WI38 (cell line): Measurements from ENCODE around the gene LAMA3.

Source experiments
- H3K4me3 ChIP-seq: 2 replicates; pipeline ENCODE4 v1.5.1; 2011; ENCODE audit warnings: low read depth, mild to moderate bottlenecking, control low read depth, low read length
- TF ChIP-seq, protein P1 (sequence below): IDR thresholded peaks from 2 replicates; pipeline ENCODE4 v1.5.1; 2012; ENCODE audit warnings: low read depth, mild to moderate bottlenecking, control low read depth, low read length

The LAMA3 gene

DNA sequence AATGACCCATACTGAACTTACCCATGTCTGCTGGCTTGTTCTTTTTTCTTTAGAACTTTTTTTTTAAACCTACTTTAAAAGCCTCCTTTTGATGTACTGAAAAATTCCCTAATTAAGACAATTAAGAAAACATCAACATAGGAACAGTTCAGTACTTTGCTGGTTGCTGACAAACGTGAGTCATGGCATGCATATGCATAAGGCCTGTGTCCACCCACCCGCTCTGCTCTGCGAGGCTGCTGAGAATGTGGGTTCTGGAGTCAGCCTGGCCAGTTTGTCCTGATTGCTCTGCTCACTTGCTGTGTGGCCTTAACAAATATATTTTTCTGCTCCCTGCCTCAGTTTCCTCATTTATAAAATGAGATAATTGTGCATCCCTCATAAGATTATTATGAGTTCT is 27.3 kb downstream of the LAMA3 start:
- no peak overlapping the region for H3K4me3 ChIP-seq
- TF ChIP-seq, protein P1, sequence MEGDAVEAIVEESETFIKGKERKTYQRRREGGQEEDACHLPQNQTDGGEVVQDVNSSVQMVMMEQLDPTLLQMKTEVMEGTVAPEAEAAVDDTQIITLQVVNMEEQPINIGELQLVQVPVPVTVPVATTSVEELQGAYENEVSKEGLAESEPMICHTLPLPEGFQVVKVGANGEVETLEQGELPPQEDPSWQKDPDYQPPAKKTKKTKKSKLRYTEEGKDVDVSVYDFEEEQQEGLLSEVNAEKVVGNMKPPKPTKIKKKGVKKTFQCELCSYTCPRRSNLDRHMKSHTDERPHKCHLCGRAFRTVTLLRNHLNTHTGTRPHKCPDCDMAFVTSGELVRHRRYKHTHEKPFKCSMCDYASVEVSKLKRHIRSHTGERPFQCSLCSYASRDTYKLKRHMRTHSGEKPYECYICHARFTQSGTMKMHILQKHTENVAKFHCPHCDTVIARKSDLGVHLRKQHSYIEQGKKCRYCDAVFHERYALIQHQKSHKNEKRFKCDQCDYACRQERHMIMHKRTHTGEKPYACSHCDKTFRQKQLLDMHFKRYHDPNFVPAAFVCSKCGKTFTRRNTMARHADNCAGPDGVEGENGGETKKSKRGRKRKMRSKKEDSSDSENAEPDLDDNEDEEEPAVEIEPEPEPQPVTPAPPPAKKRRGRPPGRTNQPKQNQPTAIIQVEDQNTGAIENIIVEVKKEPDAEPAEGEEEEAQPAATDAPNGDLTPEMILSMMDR: no peak

DNA sequence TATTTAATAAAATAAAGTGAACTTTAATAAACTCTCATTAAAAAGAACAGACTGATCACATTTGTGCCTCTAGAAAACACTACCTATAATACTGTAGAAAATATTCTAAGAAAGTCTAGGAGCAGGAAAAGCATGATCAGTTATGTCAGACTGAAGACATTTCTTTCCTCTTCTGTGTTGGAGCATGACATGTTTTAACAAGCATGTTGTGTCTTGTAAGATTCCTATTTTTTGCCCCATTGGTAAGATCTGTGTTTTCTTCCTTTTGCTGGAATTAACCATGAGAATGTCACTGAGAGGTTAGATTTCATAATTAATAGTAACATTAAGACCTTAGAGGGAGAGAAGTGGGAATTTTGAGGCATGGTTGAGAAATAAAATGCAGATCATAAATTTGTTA is 27.7 kb downstream of the LAMA3 start:
- TF ChIP-seq, protein P1: no peak

DNA sequence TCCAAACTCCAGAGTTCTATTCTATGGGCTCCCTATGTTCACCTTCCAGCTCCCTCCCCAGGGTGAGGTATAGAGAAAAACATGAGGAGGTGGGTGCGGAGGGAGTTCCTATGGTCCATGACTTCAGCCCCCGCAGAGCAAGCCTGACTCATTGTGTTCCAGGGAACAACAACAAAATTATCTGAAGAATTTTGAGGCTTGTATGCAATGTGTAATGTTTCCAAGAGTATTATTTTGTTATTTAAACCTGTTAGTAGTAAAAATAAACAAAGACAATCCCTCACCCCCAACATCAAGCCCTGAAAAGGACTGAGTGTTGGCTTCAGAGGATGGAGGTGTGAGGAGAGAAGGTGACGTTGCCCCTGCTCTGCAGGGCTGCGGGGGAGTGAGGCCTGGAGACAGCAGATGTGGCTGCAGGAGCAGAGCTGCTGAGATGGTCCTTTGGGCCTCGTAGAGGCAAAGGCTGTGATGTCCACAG is 29.0 kb downstream of the LAMA3 start:
- no peak overlapping the region for H3K4me3 ChIP-seq
- TF ChIP-seq, protein P1: no peak

More for the DNA sequence above, 27.7 kb downstream of the LAMA3 start:
- H3K4me3 ChIP-seq: no peak overlapping the region

DNA sequence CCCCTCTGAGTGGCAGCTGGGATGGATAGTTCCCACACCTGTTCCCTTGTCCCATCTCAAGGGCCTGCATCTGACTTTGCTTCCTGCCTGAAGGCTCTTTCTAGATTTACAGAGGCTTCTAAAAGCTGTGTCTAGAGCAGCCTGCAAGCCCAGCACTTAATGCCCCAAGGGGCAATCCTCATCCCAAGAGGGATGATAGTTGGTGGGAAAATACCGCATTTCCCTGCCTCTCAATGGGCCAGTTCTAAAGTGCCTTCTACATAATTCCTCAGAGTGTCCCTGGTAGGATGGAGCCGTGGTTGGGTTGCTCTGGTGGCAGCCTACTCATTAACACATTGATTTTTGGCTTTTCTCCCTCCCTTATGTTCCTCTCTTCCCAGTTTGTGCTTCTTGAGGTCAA is 29.5 kb downstream of the LAMA3 start:
- TF ChIP-seq, protein P1: no peak
- H3K4me3 ChIP-seq: no peak overlapping the region

DNA sequence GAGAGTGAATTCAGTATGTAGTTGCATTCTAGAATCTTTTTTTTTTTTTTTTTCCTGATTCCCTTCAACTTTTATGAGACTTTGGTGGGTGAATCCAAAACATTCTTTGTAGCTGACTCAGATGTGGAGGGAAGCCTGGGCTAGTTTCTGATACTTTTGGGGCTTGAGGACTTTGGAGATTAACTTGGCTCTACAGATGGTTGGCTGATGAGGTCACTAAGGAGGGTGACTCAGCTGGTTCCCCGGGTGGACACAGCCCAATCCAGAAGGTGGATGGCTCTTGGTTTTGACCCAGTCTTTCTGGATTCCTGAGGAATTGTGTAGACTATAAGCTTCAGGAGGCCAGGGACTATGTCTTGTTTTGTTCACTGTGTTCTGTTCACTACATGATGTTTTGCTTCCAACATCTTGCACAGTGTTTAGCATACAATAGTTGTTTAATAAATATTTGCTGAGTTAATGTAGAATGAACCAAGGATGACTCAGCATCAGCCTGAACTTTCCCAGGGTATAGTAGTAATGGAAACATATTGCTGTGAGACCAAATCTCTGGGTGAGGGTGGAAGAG is 30.5 kb downstream of the LAMA3 start:
- TF ChIP-seq, protein P1: no peak

DNA sequence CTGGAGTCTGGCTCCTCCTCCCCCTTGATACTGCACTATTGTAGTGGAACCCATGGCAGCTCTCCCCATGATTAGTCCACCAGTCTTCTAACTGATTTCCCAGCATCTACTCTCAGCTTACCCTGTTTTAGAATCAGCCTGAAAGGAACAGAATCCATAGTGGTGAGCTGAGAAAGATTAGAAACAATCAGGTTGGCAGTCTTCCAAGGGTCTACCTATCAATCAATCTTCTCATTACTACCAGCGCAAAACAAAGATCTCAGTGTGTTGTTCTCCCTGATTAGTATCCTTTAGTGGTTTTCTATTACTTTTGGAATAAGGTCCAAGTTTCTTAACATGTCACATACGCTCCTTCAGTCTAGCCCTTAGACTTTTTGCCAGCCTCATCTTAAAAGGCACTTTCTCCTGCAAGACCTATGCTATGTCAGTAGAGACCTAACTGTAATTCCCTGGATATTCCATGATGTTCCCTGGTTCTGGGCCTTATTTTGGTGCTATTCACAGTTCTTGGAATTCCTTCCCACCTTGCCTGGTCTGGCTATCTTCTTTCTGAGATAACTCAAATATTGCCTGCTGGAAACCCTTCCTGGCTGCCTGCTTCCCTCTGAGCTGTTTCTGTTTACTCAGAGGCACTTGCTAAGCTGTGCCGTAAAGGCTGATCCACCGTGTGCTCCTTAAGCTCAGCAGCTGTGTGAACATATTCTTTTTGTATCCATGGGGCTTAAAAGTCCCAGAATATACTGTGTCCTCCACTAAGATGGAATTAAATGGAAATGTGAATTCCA is 32.6 kb downstream of the LAMA3 start:
- no peak overlapping the region for H3K4me3 ChIP-seq
- TF ChIP-seq, protein P1: no peak

More for the DNA sequence above, 30.5 kb downstream of the LAMA3 start:
- H3K4me3 ChIP-seq: no peak overlapping the region

DNA sequence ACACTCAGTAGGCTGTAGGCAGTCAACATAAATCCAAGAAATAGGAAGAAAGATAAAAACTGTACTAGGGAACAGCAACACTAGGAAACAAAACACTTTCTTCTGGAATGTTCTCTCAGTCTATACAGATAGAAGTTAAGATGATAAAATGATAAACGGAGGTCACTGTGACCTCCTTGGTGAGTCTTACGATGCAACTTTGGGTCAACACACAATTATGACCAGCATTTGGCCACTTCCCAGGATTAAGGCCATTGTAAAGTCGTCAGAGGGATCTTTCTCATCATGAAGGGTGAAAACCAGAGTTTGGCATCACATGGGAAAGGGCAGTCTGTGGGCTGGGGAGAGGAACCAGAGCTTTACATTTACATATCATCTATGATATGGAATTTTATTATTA is 33.4 kb downstream of the LAMA3 start:
- H3K4me3 ChIP-seq: no peak overlapping the region
- TF ChIP-seq, protein P1: no peak
